Stomach (tissue), 9 donors: Measurements from ENCODE around the gene HLA-DOA. TPM values are rescaled to one million over a fixed set of nuclear protein-coding genes. Genes with fewer than 3 reads are reported as not detected.

ENCODE experiments used
- DNase-seq, 2 donors: peaks; one replicate each; pipeline versions ENCODE4 v3.0.0 to v3.0.0-alpha.2; 2013 to 2019
- H3K27ac ChIP-seq, 5 donors: fragments of 200-600 bp in 4 of 5; sonication (generic) in 4 of 5; one replicate each; pipeline ENCODE4 v1.5.1; 2013 to 2019; ENCODE audit warnings: mild to moderate bottlenecking in 1 of 5, moderate library complexity in 1 of 5
- H3K27me3 ChIP-seq, 3 donors: fragments of 200-600 bp; sonication (generic); one replicate each; pipeline ENCODE4 v1.5.1; 2017 to 2019; ENCODE audit warnings: mixed run types in 1 of 3
- H3K36me3 ChIP-seq, 4 donors: fragments of 200-600 bp; sonication (generic); 1 replicate in 3 of 4; 2 replicates in 1 of 4; pipeline ENCODE4 v1.5.1; 2016 to 2019
- H3K4me1 ChIP-seq, 4 donors: fragments of 200-600 bp; sonication (generic); one replicate each; pipeline ENCODE4 v1.5.1; 2016 to 2019
- H3K4me3 ChIP-seq, 4 donors: fragments of 200-600 bp; sonication (generic) in 3 of 4; one replicate each; pipeline ENCODE4 v1.5.1; 2016 to 2019; ENCODE audit warnings: mild to moderate bottlenecking in 1 of 4
- H3K9me3 ChIP-seq, 4 donors: fragments of 200-600 bp; sonication (generic); one replicate each; pipeline ENCODE4 v1.5.1; 2016 to 2019
- CTCF ChIP-seq, 7 experiments: fragments of 450-650 bp in 4 of 7; fragments of 200-600 bp in 3 of 7; sonication (generic) in 3 of 7; IDR thresholded peaks; one replicate each; pipeline ENCODE4 v1.5.1; 2016 to 2019; ENCODE audit warnings: antibody characterized with exemption in 7 of 7, control low read depth in 2 of 7, mild to moderate bottlenecking in 1 of 7
- EP300 ChIP-seq: sonication (generic); formaldehyde crosslinking; IDR thresholded peaks from one replicate; pipeline ENCODE4 v1.6.1; 2017; ENCODE audit warnings: antibody characterized with exemption
- POLR2A ChIP-seq, 4 donors: fragments of 450-650 bp; IDR thresholded peaks; one replicate each; pipeline ENCODE4 v1.6.1; 2016; ENCODE audit warnings: antibody characterized with exemption in 4 of 4, control low read depth in 2 of 4, mild to moderate bottlenecking in 1 of 4, moderate library complexity in 1 of 4
- POLR2AphosphoS5 ChIP-seq, 3 donors: sonication (generic); formaldehyde crosslinking; IDR thresholded peaks; one replicate each; pipeline ENCODE4 v1.6.1; 2016; ENCODE audit warnings: antibody characterized with exemption in 3 of 3
- WGBS, 5 donors: extraction: QIAGEN DNeasy Blood & Tissue Kit in 3 of 5; methylation state at CpG; one replicate each; pipeline versions ENCODE4 v1.1.5 to v1.1.7; 2013 to 2018; 5-methylcytosine and 5-hydroxymethylcytosine counted together
- intact Hi-C: fragments of 100-400 bp; cut with DNase I; formaldehyde crosslinking; loops from one replicate; pipeline ENCODE4 v1.15.1; 2023; ENCODE audit warnings: low total_unique reads
- polyA plus RNA-seq, 3 donors: library from polyadenylated mRNA; stranded (reverse); fragments of 200-250 nt; gene quantifications; one replicate each; pipeline ENCODE4 v1.2.3, GENCODE V29; 2013
- total RNA-seq, 5 donors: library from RNA; depleted of rRNA; stranded (reverse); fragments of >200 nt; gene quantifications; one replicate each; pipeline versions ENCODE4 v1.1.0 to v1.2.3, GENCODE V29; 2014 to 2016
- donor health status: healthy with polysubstance abuse.
- donor health status: Bipolar disorder and iron deficiency.
- donor health status: healthy.

Gene HLA-DOA
- total and polyA plus RNA-seq, 8 donors = 0.45 to 3.9 (median 0.92) TPM; not detected in 1

GRCh38 chr6:33052627-33053026 lies 43.2 kb upstream of the HLA-DOA start:
- DNase-seq = no peak
- peaks cover 0 to 9% (median 0%) of the 10 kb centered on the region in 3 donors for H3K27me3 ChIP-seq
- H3K4me3 ChIP-seq = no peak overlapping the region
- peaks cover 0 to 10% (median 6%) of the 10 kb centered on the region in 4 donors for H3K4me1 ChIP-seq
- peak overlapping the region in 2 of 5 donors; percentile 54 to 62 for H3K27ac ChIP-seq
- intact Hi-C loops = no loop called here
- no peaks in the 10 kb centered on the region for H3K9me3 ChIP-seq
- TF ChIP-seq EP300 = no peak
- no peak for TF ChIP-seq CTCF (IDR thresholded peaks at IDR 0.05)
- no peak for TF ChIP-seq POLR2AphosphoS5 (IDR thresholded peaks at IDR 0.05)
- no peak for TF ChIP-seq POLR2A (IDR thresholded peaks at IDR 0.05)
- H3K36me3 ChIP-seq = no peaks in the 10 kb centered on the region

- H3K27ac ChIP-seq = no peak overlapping the region
Observed at GRCh38 chr6:33050014-33050810, 40.8 kb upstream of the HLA-DOA start.

GRCh38 chr6:33049323-33050013 lies 40.1 kb upstream of the HLA-DOA start:
- H3K27me3 ChIP-seq = peaks cover 0 to 14% (median 0%) of the 10 kb centered on the region in 3 donors
- no peak for TF ChIP-seq CTCF (IDR thresholded peaks at IDR 0.05)
- no peak for TF ChIP-seq EP300
- TF ChIP-seq POLR2AphosphoS5 (IDR thresholded peaks at IDR 0.05) = no peak
- TF ChIP-seq POLR2A (IDR thresholded peaks at IDR 0.05) = no peak
- 59 to 67% (median 63%) methylated on average over 9 of the region's 9 CpGs for WGBS, 5 donors
- H3K36me3 ChIP-seq = no peaks in the 10 kb centered on the region
- intact Hi-C loops = no loop called here
- no peak for DNase-seq
- no peak overlapping the region for H3K4me3 ChIP-seq
- H3K9me3 ChIP-seq = no peaks in the 10 kb centered on the region
- peaks cover 0 to 10% (median 6%) of the 10 kb centered on the region in 4 donors for H3K4me1 ChIP-seq
- H3K27ac ChIP-seq = no peak overlapping the region

More at GRCh38 chr6:33050014-33050810, 40.8 kb upstream of the HLA-DOA start:
- peaks cover 0 to 14% (median 0%) of the 10 kb centered on the region in 3 donors for H3K27me3 ChIP-seq
- no peak for DNase-seq
- TF ChIP-seq POLR2AphosphoS5 (IDR thresholded peaks at IDR 0.05) (no peak), POLR2A (IDR thresholded peaks at IDR 0.05) (no peak), CTCF (IDR thresholded peaks at IDR 0.05) (no peak), EP300 (no peak)
- intact Hi-C loops = no loop called here
- H3K9me3 ChIP-seq = no peaks in the 10 kb centered on the region
- H3K4me1 ChIP-seq = peaks cover 0 to 10% (median 6%) of the 10 kb centered on the region in 4 donors
- no peak overlapping the region for H3K4me3 ChIP-seq
- WGBS, 5 donors = 67 to 86% (median 75%) methylated on average over 5 to 6 of the region's 6 CpGs
- no peaks in the 10 kb centered on the region for H3K36me3 ChIP-seq

GRCh38 chr6:33040157-33040556 lies 30.8 kb upstream of the HLA-DOA start:
- H3K36me3 ChIP-seq = no peaks in the 10 kb centered on the region
- intact Hi-C loops = no loop called here
- 79 to 95% (median 87%) methylated on average over 2 of the region's 2 CpGs for WGBS, 5 donors

More at GRCh38 chr6:33040157-33040556, 30.8 kb upstream of the HLA-DOA start:
- Histone ChIP-seq H3K4me3 (no peak overlapping the region), H3K4me1 (no peaks in the 10 kb centered on the region), H3K27me3 (peaks cover 0 to 3% (median 0%) of the 10 kb centered on the region in 3 donors), H3K27ac (no peak overlapping the region), H3K9me3 (peaks cover 0 to 5% (median under 1%) of the 10 kb centered on the region in 4 donors)
- TF ChIP-seq POLR2AphosphoS5 (IDR thresholded peaks at IDR 0.05) (no peak), CTCF (IDR thresholded peaks at IDR 0.05) (no peak)
- no peak for DNase-seq
